A673 (cell line): Measurements from ENCODE around the gene KATNB1. TPM values are rescaled to one million over a fixed set of nuclear protein-coding genes. Genes with fewer than 3 reads are reported as not detected.
"Not testable (repeated sequence)": the region's sequence is repeated elsewhere in the genome, so short reads cannot be mapped to it uniquely, and the experiment has no call there.

Experiments used
- BruUV-seq: library from RNA; stranded (reverse); fragments of 400-500 nt; replicated peaks from 2 replicates; lab custom pipeline; 2021; lab: Mats Ljungman, UMichigan
- CTCF ChIA-PET: fragments of 300-600 bp; sonication (Branson Sonifier 250); formaldehyde crosslinking; loops from one replicate; lab custom pipeline; 2022; ENCODE audit warnings: antibody characterized with exemption; lab: Charles Lee
- POLR2A ChIA-PET: fragments of 300-600 bp; sonication (Branson Sonifier 250); formaldehyde crosslinking; loops from one replicate; lab custom pipeline; 2022; ENCODE audit warnings: antibody characterized with exemption; ENCODE audit not compliant: low non-redundant PET; lab: Charles Lee
- DNase-seq: peaks from one replicate; pipeline ENCODE4 v3.0.0-alpha.2; 2015; ENCODE audit warnings: low spot score
- H3K27ac ChIP-seq: fragments of 200-600 bp; sonication (generic); 2 replicates; pipeline ENCODE4 v1.5.1; 2016; ENCODE audit warnings: mixed run types, low read depth, mild to moderate bottlenecking, mixed read lengths, antibody characterized with exemption, low read length; ENCODE audit not compliant: poor library complexity, severe bottlenecking
- H3K27me3 ChIP-seq: fragments of 200-600 bp; sonication (generic); replicated peaks from 2 replicates; pipeline ENCODE4 v1.6.1; 2017; ENCODE audit warnings: mixed run types, low read depth, mild to moderate bottlenecking, mixed read lengths, antibody characterized with exemption, low read length; ENCODE audit not compliant: insufficient read depth, poor library complexity
- H3K36me3 ChIP-seq: fragments of 200-600 bp; sonication (generic); 2 replicates; pipeline ENCODE4 v1.6.1; 2016; ENCODE audit warnings: mixed run types, mild to moderate bottlenecking, mixed read lengths, antibody characterized with exemption, low read length; ENCODE audit not compliant: insufficient read depth, poor library complexity, severe bottlenecking
- H3K4me1 ChIP-seq: fragments of 200-600 bp; sonication (generic); 2 replicates; pipeline ENCODE4 v1.6.1; 2017; ENCODE audit warnings: mixed run types, mild to moderate bottlenecking, mixed read lengths, antibody characterized with exemption, low read length; ENCODE audit not compliant: insufficient read depth, poor library complexity, severe bottlenecking
- H3K4me3 ChIP-seq: fragments of 200-600 bp; sonication (generic); 2 replicates; pipeline ENCODE4 v1.5.1; 2016; ENCODE audit warnings: low read depth, mixed run types, mild to moderate bottlenecking, mixed read lengths, low read length; ENCODE audit not compliant: poor library complexity, severe bottlenecking
- H3K9me3 ChIP-seq: fragments of 200-600 bp; sonication (generic); 2 replicates; pipeline ENCODE4 v1.6.1; 2016; ENCODE audit warnings: mixed run types, low read depth, mild to moderate bottlenecking, mixed read lengths, antibody characterized with exemption, low read length; ENCODE audit not compliant: poor library complexity, severe bottlenecking
- CTCF ChIP-seq: fragments of 300-800, 200-600 bp; sonication (generic); conservative IDR thresholded peaks from 2 replicates; pipeline ENCODE4 v1.5.1; 2017; ENCODE audit warnings: low read depth, mild to moderate bottlenecking, antibody characterized with exemption, low read length, moderate library complexity, mixed read lengths
- EZH2 ChIP-seq: fragments of 200-600 bp; sonication (generic); IDR thresholded peaks from 2 replicates; pipeline ENCODE4 v1.6.1; 2017; ENCODE audit warnings: borderline replicate concordance, low read depth, mild to moderate bottlenecking, mixed read lengths, antibody characterized with exemption, low read length; ENCODE audit not compliant: poor library complexity, severe bottlenecking
- intact Hi-C: fragments of 100-400 bp; cut with micrococcal nuclease; formaldehyde crosslinking; loops from one replicate; pipeline ENCODE4 v1.10.0; 2022; ENCODE audit not compliant: unreplicated experiment
- total RNA-seq: library from RNA; stranded (reverse); gene quantifications from 2 replicates; pipeline ENCODE4 v1.2.3, GENCODE V29; 2021

Gene KATNB1
- total RNA-seq, 1 experiment from 2014 or later = 55.7 TPM

GRCh38 chr16:57781349-57781740 lies 45.8 kb downstream of the KATNB1 start:
- DNase-seq = no peak
- BruUV-seq = TSS peak; percentile 6
- ChIA-PET POLR2A (no interaction called here), CTCF (no interaction called here)
- no peak for TF ChIP-seq CTCF
- TF ChIP-seq EZH2 = no peak
- no peak overlapping the region for H3K27ac ChIP-seq
- intact Hi-C loops = no loop called here
- H3K27me3 ChIP-seq = no peaks in the 10 kb centered on the region
- no peaks in the 10 kb centered on the region for H3K9me3 ChIP-seq
- no peak overlapping the region for H3K4me3 ChIP-seq
- H3K36me3 ChIP-seq = peaks cover 75% of the 10 kb centered on the region
- no peaks in the 10 kb centered on the region for H3K4me1 ChIP-seq

GRCh38 chr16:57781741-57782606 lies 46.4 kb downstream of the KATNB1 start:
- TF ChIP-seq CTCF (no peak), EZH2 (no peak)
- no peak for DNase-seq
- no TSS peak for BruUV-seq
- no peaks in the 10 kb centered on the region for H3K4me1 ChIP-seq
- H3K9me3 ChIP-seq = no peaks in the 10 kb centered on the region
- POLR2A ChIA-PET = no interaction called here
- peaks cover 69% of the 10 kb centered on the region for H3K36me3 ChIP-seq
- H3K4me3 ChIP-seq = no peak overlapping the region
- no peaks in the 10 kb centered on the region for H3K27me3 ChIP-seq
- CTCF ChIA-PET = no interaction called here
- no peak overlapping the region for H3K27ac ChIP-seq
- intact Hi-C loops = no loop called here

GRCh38 chr16:57782607-57783055 lies 47.1 kb downstream of the KATNB1 start:
- BruUV-seq, POLR2A ChIA-PET, H3K4me1 ChIP-seq, H3K9me3 ChIP-seq, H3K27me3 ChIP-seq, intact Hi-C loops, DNase-seq, H3K4me3 ChIP-seq: not testable (repeated sequence)
- peaks cover 69% of the 10 kb centered on the region for H3K36me3 ChIP-seq
- peak overlapping the region; percentile 16 for H3K27ac ChIP-seq
- CTCF ChIA-PET = interaction anchor here (0.6 kb wide), 1 partner anchor 16 kb away, joined by 3 read pairs; no protein-coding TSS in a partner anchor
